GM19397 (cell line): ENCODE results near the gene CADPS.

Source experiments
- ATAC-seq: cut with Tn5 transposase; IDR thresholded peaks from one replicate; pipeline ENCODE4 v1.9.1; 2021; ENCODE audit warnings: mild to moderate bottlenecking, moderate library complexity; ENCODE audit not compliant: unreplicated experiment

Gene CADPS

GRCh38 chr3:62874711-62875557 is at the start of gene CADPS:
TSS of gene CADPS (minus strand) at chr3:62875416. CDS start at chr3:62875029, 387 bp downstream.
- no peak for ATAC-seq

- ATAC-seq, result no peak
Observed at GRCh38 chr3:62923066-62923465, 47.9 kb upstream of the CADPS start.

GRCh38 chr3:62922326-62922725 is 47.1 kb upstream of the CADPS start:
- no peak for ATAC-seq

GRCh38 chr3:62920466-62920784 is 45.2 kb upstream of the CADPS start:
- ATAC-seq, result no peak

- no peak for ATAC-seq
Observed at GRCh38 chr3:62919784-62920465, 44.7 kb upstream of the CADPS start.

GRCh38 chr3:62918777-62919176 is 43.6 kb upstream of the CADPS start:
- no peak for ATAC-seq

GRCh38 chr3:62918131-62918530 is 42.9 kb upstream of the CADPS start:
- ATAC-seq, result no peak

- ATAC-seq, result no peak
Observed at GRCh38 chr3:62911526-62911925, 36.3 kb upstream of the CADPS start.

GRCh38 chr3:62905331-62905730 is 30.1 kb upstream of the CADPS start:
- ATAC-seq, result no peak

- no peak for ATAC-seq
Observed at GRCh38 chr3:62898530-62899496, 23.6 kb upstream of the CADPS start.

- no peak for ATAC-seq
Observed at GRCh38 chr3:62895901-62896300, 20.7 kb upstream of the CADPS start.

- ATAC-seq, result no peak
Observed at GRCh38 chr3:62892951-62893350, 17.7 kb upstream of the CADPS start.

GRCh38 chr3:62892045-62892444 is 16.8 kb upstream of the CADPS start:
- no peak for ATAC-seq

GRCh38 chr3:62888778-62889177 is 13.6 kb upstream of the CADPS start:
- ATAC-seq, result no peak

GRCh38 chr3:62888180-62888579 is 13.0 kb upstream of the CADPS start:
- ATAC-seq, result no peak

GRCh38 chr3:62885136-62885535 is 9.9 kb upstream of the CADPS start:
- no peak for ATAC-seq

- ATAC-seq, result no peak
Observed at GRCh38 chr3:62884096-62884870, 9.1 kb upstream of the CADPS start.

- ATAC-seq, result no peak
Observed at GRCh38 chr3:62882676-62883200, 7.5 kb upstream of the CADPS start.

GRCh38 chr3:62876064-62876463 is 848 bp upstream of the CADPS start:
- no peak for ATAC-seq

- ATAC-seq, result no peak
Observed at GRCh38 chr3:62875558-62876002, 364 bp upstream of the CADPS start.
